GM21619 (cell line): ENCODE data around the gene MBOAT2.
"Not testable (repeated sequence)": the region's sequence is repeated elsewhere in the genome, so short reads cannot be mapped to it uniquely, and the experiment has no call there.

Experiments
- ATAC-seq: cut with Tn5 transposase; IDR thresholded peaks from one replicate; pipeline ENCODE4 v1.9.1; 2021; ENCODE audit not compliant: unreplicated experiment

The MBOAT2 gene

DNA sequence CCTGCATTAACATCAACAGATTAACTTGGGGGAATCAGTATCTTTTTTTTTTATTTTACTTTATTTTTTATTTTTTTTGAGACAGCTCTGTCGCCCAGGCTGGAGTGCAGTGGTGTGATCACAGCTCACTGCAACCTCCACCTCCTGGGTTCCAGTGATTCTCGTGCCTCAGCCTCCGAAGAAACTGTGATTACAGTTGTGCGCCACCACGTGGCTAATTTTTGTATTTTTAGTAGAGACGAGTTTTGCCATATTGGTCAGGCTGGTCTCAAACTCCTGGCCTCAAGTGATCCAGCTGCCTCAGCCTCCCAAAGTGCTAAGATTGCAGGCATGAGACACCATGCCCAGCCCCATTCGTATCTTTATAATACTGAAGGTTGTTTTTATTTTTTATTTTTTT, 99.6 kb downstream of the MBOAT2 start:
- not testable (repeated sequence) for ATAC-seq

DNA sequence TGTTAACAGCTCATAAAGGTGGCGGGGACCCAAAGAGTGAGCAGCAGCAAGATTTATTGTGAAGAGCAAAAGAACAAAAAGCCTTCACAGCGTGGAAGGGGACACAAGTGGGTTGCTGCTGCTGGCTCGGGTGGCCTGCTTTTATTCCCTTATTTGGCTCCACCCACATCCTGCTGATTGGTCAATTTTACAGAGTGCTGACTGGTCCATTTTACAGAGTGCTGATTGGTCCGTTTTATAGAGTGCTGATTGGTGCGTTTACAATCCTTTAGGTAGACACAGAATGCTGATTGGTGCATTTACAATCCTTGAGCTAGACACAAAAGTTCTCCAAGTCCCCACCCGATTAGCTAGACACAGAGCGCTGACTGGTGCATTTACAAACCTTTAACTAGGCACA, 100.7 kb downstream of the MBOAT2 start:
- ATAC-seq: not testable (repeated sequence)

DNA sequence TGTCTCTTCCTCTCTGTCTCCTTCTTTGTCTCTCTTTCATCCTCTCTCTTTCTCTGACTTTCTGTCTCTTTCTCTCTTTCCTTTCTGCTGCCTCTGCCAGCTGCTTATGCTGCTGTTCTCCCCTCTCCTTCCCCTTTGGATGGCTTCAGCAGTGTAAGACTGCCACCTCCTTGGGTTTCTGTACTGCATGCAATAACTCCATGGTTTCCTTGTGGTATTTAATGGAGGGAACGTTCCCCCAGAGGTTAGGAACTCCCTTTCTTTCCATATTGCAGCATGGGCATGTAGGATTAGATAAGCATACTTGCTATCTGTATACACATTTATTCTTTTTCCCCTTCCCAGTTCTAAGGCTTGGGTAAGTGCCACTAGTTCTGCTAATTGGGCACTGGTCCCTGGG, 106.3 kb downstream of the MBOAT2 start:
- not testable (repeated sequence) for ATAC-seq

- ATAC-seq: not testable (repeated sequence)
Measured at GRCh38 chr2:8896671-8897070, 106.8 kb downstream of the MBOAT2 start.

DNA sequence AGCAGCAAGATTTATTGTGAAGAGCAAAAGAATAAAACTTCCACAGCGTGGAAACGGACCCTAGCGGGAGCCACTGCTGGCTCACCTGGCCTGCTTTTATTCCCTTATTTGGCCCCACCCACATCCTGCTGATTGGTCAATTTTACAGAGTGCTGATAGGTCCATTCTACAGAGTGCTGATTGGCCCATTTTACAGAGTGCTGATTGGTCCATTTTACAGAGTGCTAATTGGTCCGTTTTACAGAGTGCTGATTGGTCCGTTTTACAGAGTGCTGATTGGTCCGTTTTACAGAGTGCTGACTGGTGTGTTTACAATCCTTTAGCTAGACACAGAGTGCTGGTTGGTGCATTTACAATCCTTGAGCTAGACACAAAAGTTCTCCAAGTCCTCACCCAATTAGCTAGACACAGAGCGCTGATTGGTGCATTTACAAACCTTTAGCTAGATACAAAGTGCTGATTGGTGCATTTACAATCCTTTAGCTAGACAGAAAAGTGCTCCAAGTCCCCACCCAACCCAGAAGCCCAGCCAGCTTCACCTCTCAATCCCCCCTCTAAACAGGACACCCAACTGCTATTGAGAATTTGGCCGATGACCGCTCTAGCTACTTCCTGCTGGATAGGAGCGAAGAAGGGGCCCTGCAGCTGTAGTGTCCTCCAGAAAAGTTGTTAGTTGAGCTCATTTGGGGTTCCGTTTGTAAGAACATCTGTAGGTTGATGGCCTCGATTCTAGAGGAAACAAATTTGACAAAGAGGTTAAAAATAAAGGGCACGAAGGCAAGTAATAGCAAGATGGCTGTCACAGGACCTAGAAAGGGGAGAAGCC, 108.2 kb downstream of the MBOAT2 start:
- ATAC-seq: not testable (repeated sequence)

DNA sequence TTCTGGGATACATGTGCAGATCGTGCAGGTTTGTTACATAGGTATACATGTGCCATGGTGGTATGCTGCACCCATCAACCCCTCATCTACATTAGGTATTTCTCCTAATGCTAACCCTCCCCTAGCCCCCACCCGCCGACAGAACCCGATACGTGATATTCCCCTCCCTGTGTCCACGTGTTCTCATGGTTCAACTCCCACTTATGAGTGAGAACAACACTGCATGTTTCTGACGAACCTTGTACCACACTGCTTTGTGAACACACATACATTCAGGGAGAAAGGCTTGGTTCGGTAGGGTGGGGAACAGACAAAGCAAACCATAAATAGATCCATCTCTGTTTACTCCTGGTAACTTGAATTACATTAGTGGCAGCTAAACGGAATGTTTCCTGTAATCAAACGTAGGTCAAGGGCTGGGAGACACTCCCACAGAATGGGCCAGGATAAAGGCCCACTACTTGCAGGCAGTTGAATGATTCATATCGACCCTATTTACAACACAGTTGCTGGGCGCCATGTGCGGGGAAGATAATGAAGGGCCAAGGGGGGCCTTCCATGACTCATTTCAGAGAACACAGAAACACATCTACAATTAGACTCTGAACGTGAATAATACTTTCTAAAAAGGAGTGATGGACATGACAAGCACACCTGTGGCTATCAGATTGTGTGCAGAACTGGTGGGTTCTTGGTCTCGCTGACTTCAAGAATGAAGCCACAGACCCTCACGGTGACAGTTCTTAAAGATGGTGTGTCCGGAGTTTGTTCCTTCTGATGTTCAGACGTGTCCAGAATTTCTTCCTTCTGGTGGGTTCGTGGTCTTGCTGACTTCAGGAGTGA, 109.3 kb downstream of the MBOAT2 start:
- no peak for ATAC-seq

DNA sequence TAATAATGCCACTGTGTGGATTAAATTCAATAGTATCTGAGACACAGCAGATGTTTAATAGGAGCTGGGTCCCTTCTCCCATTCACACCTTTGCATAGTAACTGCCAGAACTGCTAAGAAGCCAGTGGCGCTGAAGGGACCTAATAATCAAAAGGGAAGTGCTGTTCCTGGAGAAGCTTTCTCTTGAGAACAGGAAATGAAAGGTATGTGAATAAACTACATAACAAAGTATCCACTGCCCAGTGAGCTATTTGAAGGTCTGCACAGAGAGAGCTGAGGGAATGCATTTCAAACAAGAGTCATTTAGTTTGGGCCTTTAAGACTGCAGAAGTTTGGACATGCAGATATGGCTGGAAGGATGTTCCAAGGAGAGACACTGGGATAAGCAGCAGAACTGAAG, 110.0 kb downstream of the MBOAT2 start:
- no peak for ATAC-seq

DNA sequence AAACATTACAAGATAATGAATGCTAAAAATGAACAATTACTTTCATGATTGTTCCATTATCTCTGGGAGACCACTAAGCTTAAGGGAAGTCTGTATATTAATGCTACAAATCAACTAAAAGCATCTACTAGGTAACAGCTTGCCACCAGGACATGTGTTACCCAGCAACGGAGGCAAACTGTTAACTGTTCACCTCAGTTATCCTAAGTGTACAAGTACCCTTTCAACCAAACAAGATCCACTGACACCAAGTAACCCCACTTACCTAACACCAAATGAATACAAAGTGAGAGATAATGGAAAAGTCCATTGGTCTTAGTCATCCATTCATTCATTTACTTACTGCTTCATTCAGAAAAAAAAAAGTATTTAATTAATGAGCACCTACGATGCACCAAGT, 111.4 kb downstream of the MBOAT2 start:
- no peak for ATAC-seq

DNA sequence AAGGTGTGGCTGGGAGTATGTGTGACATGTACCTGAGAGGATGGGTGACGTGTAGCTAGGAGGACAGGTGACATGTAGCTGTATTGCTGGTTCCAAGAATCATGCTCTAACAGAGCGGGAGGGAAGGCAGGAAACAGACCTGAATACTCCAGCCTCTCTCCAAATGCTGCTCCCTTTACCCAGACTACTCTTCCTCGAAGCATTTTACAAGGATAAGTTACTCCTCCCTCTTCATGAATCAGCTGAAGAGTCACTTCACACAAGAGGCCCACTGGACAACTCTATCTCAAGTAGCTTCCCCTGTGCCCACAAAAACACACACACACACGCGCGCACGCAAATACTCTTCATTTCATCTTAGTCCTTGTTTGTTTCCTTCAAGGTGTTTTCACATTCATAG, 113.5 kb downstream of the MBOAT2 start:
- ATAC-seq: no peak

DNA sequence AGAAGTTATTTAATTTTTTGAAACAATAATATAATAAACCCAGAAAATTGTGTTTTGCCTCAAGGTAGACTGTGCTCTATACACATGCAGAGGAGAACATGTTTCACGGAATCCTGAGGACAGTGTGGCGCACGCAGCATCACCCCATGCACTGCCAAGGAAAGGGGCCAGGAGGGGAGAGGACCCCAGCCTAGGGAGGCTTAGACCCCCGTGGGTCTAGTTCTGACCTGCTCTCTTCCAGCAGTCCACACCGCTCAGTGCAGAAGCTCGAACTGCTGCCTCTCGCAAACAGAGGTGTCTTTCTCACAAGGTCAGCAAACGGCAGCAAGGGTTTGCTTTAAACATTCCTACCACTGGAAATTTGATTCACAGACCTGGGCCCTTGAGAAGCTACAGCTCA, 114.5 kb downstream of the MBOAT2 start:
- no peak for ATAC-seq

GRCh38 chr2:8886876-8887275, 116.6 kb downstream of the MBOAT2 start:
- no peak for ATAC-seq

DNA sequence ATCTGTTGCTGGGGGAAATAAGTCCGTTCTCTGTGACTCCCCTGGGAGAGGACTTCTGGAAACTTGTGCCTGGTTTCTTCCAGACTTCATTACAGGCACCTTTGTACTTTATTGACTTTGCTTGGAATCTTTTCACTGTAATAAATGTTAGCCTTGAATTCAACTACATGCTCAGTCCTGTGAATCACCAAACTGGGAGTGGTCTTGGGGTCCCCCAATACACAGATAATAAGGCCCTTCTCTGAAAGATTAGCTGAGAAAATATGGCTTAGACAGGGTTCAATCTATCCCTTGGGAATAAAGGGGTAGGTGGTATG, 117.3 kb downstream of the MBOAT2 start:
- no peak for ATAC-seq

DNA sequence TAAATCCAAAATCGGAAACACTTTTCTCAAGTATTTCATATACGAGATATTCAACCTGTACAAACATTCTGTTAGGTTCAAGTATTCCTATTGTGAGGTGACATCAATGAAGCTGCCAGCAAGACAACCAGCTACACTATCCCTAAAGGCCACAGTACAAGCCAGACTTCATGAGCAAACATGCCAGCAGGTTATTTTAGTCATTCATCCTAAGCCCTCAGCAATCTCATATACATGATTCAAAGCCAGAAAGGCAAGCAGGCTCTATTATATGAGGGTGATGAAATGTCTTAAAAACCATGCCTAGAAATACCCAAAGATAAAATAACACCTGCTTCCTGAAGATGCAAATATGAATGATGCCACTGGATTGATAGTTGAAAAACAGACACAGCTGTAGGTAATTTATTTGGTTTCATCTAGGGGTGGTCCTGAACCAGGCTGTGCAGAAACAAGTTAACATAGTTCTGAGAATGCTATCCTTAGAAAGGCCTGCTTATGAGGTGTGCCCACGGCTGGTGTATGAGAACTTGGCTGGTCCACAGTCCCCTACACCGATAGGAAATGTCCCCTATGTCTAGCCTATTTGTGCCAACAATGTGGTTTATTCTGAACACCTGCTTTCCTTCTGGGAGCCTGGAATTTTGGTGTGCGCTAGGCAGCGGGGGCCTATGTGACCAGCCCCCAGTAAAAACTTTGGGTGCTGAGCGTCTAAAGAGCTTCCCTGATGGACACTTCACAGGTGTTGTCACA, 117.9 kb downstream of the MBOAT2 start:
- ATAC-seq: no peak

DNA sequence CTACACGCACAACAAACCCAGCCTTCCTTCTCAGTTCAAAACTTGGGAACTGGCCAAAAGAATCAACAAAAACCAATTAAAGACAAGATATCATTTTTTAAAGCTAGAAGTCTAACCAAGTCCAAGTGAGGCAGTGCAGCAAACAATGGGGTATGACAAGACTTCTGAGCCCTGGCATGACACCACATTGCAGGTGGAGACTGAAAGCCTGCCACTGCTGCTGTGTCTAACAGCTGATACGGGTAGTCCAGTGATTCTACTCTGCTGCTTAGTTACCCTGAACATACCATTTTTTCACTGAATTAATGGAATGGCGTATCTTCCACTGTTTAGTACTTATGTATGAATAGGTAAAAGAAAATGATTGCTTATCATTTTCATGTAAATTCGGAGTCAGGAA, 118.7 kb downstream of the MBOAT2 start:
- ATAC-seq: no peak

DNA sequence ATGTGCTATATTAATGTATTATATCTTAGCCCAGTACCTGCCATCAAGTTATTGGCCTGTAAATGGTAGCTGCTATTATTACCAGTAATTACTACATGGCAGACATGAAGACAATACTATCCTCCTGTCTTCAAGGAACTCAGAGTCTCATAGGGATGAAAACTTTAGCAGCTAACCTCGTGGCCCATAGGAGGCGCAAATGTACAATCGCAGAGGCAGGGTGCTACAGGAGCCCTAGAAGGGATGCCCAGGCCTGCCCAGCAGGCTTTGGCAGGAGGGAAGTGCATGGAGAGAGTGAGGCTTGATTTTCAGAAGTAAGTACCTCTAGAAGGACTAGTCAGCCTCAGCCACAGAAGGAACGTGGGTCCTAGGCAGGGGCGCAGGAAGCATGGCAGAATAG, 121.4 kb downstream of the MBOAT2 start:
- no peak for ATAC-seq

GRCh38 chr2:8877894-8878293, 125.6 kb downstream of the MBOAT2 start:
- ATAC-seq: no peak

GRCh38 chr2:8877332-8877731, 126.2 kb downstream of the MBOAT2 start:
- no peak for ATAC-seq

GRCh38 chr2:8876628-8877027, 126.9 kb downstream of the MBOAT2 start:
- ATAC-seq: no peak

GRCh38 chr2:8872821-8873432, 130.6 kb downstream of the MBOAT2 start:
- no peak for ATAC-seq

- ATAC-seq: no peak
Measured at GRCh38 chr2:8870441-8870840, 133.0 kb downstream of the MBOAT2 start.

- ATAC-seq: no peak
Measured at GRCh38 chr2:8867363-8867762, 136.1 kb downstream of the MBOAT2 start.
